Karpas-422 (cell line): ENCODE results near the gene R3HDM2. TPM values are rescaled to one million over a fixed set of nuclear protein-coding genes. Genes with fewer than 3 reads are reported as not detected.

Experiments
- DNase-seq: peaks from one replicate; pipeline ENCODE4 v3.0.0-alpha.2; 2015
- H2AFZ ChIP-seq: fragments of 200-600 bp; sonication (generic); 2 replicates; pipeline ENCODE4 v1.6.1; 2014; ENCODE audit warnings: antibody characterized with exemption, low read length, mixed read lengths
- H3K27ac ChIP-seq: fragments of 200-600 bp; sonication (generic); 2 replicates; pipeline ENCODE4 v1.5.1; 2014; ENCODE audit warnings: mild to moderate bottlenecking, low read length, moderate library complexity
- H3K27me3 ChIP-seq: fragments of 200-600 bp; sonication (generic); 2 replicates; pipeline ENCODE4 v1.6.1; 2014; ENCODE audit warnings: low read length, mixed read lengths
- H3K36me3 ChIP-seq: fragments of 200-600 bp; sonication (generic); 2 replicates; pipeline ENCODE4 v1.6.1; 2014; ENCODE audit warnings: low read length, mixed read lengths; ENCODE audit not compliant: insufficient read depth
- H3K4me1 ChIP-seq: fragments of 200-600 bp; sonication (generic); 2 replicates; pipeline ENCODE4 v1.6.1; 2014; ENCODE audit warnings: mild to moderate bottlenecking, low read length, mixed read lengths
- H3K4me2 ChIP-seq: fragments of 200-600 bp; sonication (generic); 2 replicates; pipeline ENCODE4 v1.6.1; 2014; ENCODE audit warnings: low read length, low read depth, mild to moderate bottlenecking; ENCODE audit not compliant: poor library complexity, severe bottlenecking
- H3K4me3 ChIP-seq: fragments of 200-600 bp; sonication (generic); 2 replicates; pipeline ENCODE4 v1.5.1; 2014; ENCODE audit warnings: mild to moderate bottlenecking, antibody characterized with exemption, low read length, mixed read lengths
- H3K79me2 ChIP-seq: fragments of 200-600 bp; sonication (generic); 2 replicates; pipeline ENCODE4 v1.6.1; 2014; ENCODE audit warnings: mild to moderate bottlenecking, low read length, mixed read lengths
- H3K9ac ChIP-seq: fragments of 200-600 bp; sonication (generic); 2 replicates; pipeline ENCODE4 v1.6.0; 2014; ENCODE audit warnings: low read length
- H3K9me2 ChIP-seq: fragments of 200-600 bp; sonication (generic), shearing (Covaris generic); replicated peaks from 2 replicates; pipeline ENCODE4 v1.6.0; 2014; ENCODE audit warnings: mild to moderate bottlenecking, low read length, moderate library complexity; ENCODE audit not compliant: insufficient read depth
- H3K9me3 ChIP-seq: fragments of 300-700, 200-600 bp; sonication (generic); 2 replicates; pipeline ENCODE4 v1.6.1; 2014; ENCODE audit warnings: low read length, mixed read lengths
- H4K20me1 ChIP-seq: fragments of 200-600 bp; sonication (generic); 2 replicates; pipeline ENCODE4 v1.6.1; 2014; ENCODE audit warnings: mild to moderate bottlenecking, antibody characterized with exemption, low read length, low read depth; ENCODE audit not compliant: insufficient read depth
- total RNA-seq: library from RNA; depleted of rRNA; stranded (reverse); fragments of >200 nt; shearing (Covaris generic); gene quantifications from 2 replicates; pipeline ENCODE4 v1.2.3, GENCODE V29; 2014; ENCODE audit warnings: low replicate concordance

R3HDM2 gene
- total RNA-seq, 1 experiment from 2014 or later = 39.0 TPM

GRCh38 chr12:57210926-57211692 is 219.7 kb downstream of the R3HDM2 start:
- Histone ChIP-seq H3K9me3 (no peaks in the 10 kb centered on the region), H2AFZ (no peak overlapping the region), H3K27ac (no peak overlapping the region), H3K36me3 (no peaks in the 10 kb centered on the region), H3K27me3 (no peaks in the 10 kb centered on the region; the same call in 1 of the 2 replicates), H3K4me1 (peaks cover 41% of the 10 kb centered on the region), H3K4me3 (no peak overlapping the region), H3K79me2 (no peaks in the 10 kb centered on the region), H3K9me2 (no peaks in the 10 kb centered on the region), H3K4me2 (no peak overlapping the region), H3K9ac (no peak overlapping the region), H4K20me1 (peaks cover 5% of the 10 kb centered on the region; the same call in 1 of the 2 replicates)
- DNase-seq = peak; percentile 78

GRCh38 chr12:57210461-57210860 is 220.4 kb downstream of the R3HDM2 start:
- no peaks in the 10 kb centered on the region for H3K9me2 ChIP-seq
- DNase-seq = no peak
- peaks cover 35% of the 10 kb centered on the region for H3K4me1 ChIP-seq
- H3K27ac ChIP-seq = no peak overlapping the region
- H2AFZ ChIP-seq = no peak overlapping the region
- H3K4me2 ChIP-seq = no peak overlapping the region
- H3K27me3 ChIP-seq = no peaks in the 10 kb centered on the region; the same call in 1 of the 2 replicates
- no peak overlapping the region for H3K4me3 ChIP-seq
- no peak overlapping the region for H3K9ac ChIP-seq
- peaks cover 5% of the 10 kb centered on the region; the same call in 1 of the 2 replicates for H4K20me1 ChIP-seq
- H3K79me2 ChIP-seq = no peaks in the 10 kb centered on the region
- no peaks in the 10 kb centered on the region for H3K9me3 ChIP-seq
- H3K36me3 ChIP-seq = no peaks in the 10 kb centered on the region

- no peak for DNase-seq
- H4K20me1 ChIP-seq = peaks cover 5% of the 10 kb centered on the region; the same call in 1 of the 2 replicates
- H3K4me2 ChIP-seq = no peak overlapping the region
- H2AFZ ChIP-seq = no peak overlapping the region
- no peak overlapping the region for H3K9ac ChIP-seq
- no peaks in the 10 kb centered on the region for H3K9me3 ChIP-seq
- no peaks in the 10 kb centered on the region; the same call in 1 of the 2 replicates for H3K27me3 ChIP-seq
- no peak overlapping the region for H3K27ac ChIP-seq
- no peaks in the 10 kb centered on the region for H3K79me2 ChIP-seq
- H3K36me3 ChIP-seq = no peaks in the 10 kb centered on the region
- H3K4me1 ChIP-seq = peaks cover 32% of the 10 kb centered on the region
- H3K9me2 ChIP-seq = no peaks in the 10 kb centered on the region
- H3K4me3 ChIP-seq = no peak overlapping the region
Measured at GRCh38 chr12:57209916-57210315, 220.9 kb downstream of the R3HDM2 start.

GRCh38 chr12:57208631-57209282 is 222.1 kb downstream of the R3HDM2 start:
- Histone ChIP-seq H3K9me2 (no peaks in the 10 kb centered on the region), H3K4me2 (no peak overlapping the region), H3K79me2 (no peaks in the 10 kb centered on the region), H2AFZ (no peak overlapping the region), H3K9ac (no peak overlapping the region), H3K9me3 (no peaks in the 10 kb centered on the region), H3K27me3 (no peaks in the 10 kb centered on the region), H3K36me3 (no peaks in the 10 kb centered on the region), H3K27ac (no peak overlapping the region), H3K4me3 (no peak overlapping the region), H4K20me1 (no peaks in the 10 kb centered on the region), H3K4me1 (peaks cover 21% of the 10 kb centered on the region)
- no peak for DNase-seq

- H3K27ac ChIP-seq = no peak overlapping the region
- no peak overlapping the region for H3K4me2 ChIP-seq
- H3K4me1 ChIP-seq = peaks cover 15% of the 10 kb centered on the region
- no peak overlapping the region for H3K4me3 ChIP-seq
- DNase-seq = no peak
- no peak overlapping the region for H3K9ac ChIP-seq
- no peaks in the 10 kb centered on the region for H3K36me3 ChIP-seq
- no peaks in the 10 kb centered on the region for H4K20me1 ChIP-seq
- H3K9me3 ChIP-seq = no peaks in the 10 kb centered on the region
- H2AFZ ChIP-seq = no peak overlapping the region
- H3K9me2 ChIP-seq = no peaks in the 10 kb centered on the region
- H3K79me2 ChIP-seq = no peaks in the 10 kb centered on the region
- H3K27me3 ChIP-seq = no peaks in the 10 kb centered on the region
Measured at GRCh38 chr12:57207731-57208630, 222.9 kb downstream of the R3HDM2 start.

GRCh38 chr12:57205931-57206330 is 224.9 kb downstream of the R3HDM2 start:
- Histone ChIP-seq H3K36me3 (no peaks in the 10 kb centered on the region), H3K27me3 (no peaks in the 10 kb centered on the region), H3K4me1 (peaks cover 4% of the 10 kb centered on the region), H4K20me1 (no peaks in the 10 kb centered on the region), H2AFZ (no peak overlapping the region), H3K79me2 (no peaks in the 10 kb centered on the region), H3K9me3 (no peaks in the 10 kb centered on the region), H3K4me3 (no peak overlapping the region), H3K27ac (no peak overlapping the region), H3K4me2 (no peak overlapping the region), H3K9ac (no peak overlapping the region), H3K9me2 (no peaks in the 10 kb centered on the region)
- no peak for DNase-seq

- H3K4me1 ChIP-seq = no peaks in the 10 kb centered on the region
- no peak overlapping the region for H2AFZ ChIP-seq
- H3K9me3 ChIP-seq = no peaks in the 10 kb centered on the region
- no peak for DNase-seq
- no peak overlapping the region for H3K9ac ChIP-seq
- no peaks in the 10 kb centered on the region for H3K9me2 ChIP-seq
- H4K20me1 ChIP-seq = no peaks in the 10 kb centered on the region
- no peaks in the 10 kb centered on the region for H3K27me3 ChIP-seq
- no peak overlapping the region for H3K4me2 ChIP-seq
- H3K79me2 ChIP-seq = no peaks in the 10 kb centered on the region
- no peak overlapping the region for H3K27ac ChIP-seq
- no peak overlapping the region for H3K4me3 ChIP-seq
- H3K36me3 ChIP-seq = no peaks in the 10 kb centered on the region
Measured at GRCh38 chr12:57205186-57205585, 225.7 kb downstream of the R3HDM2 start.

- Histone ChIP-seq H3K9ac (no peak overlapping the region), H3K36me3 (no peaks in the 10 kb centered on the region), H4K20me1 (no peaks in the 10 kb centered on the region), H3K79me2 (no peaks in the 10 kb centered on the region), H3K4me1 (no peaks in the 10 kb centered on the region), H3K4me2 (no peak overlapping the region), H3K9me2 (no peaks in the 10 kb centered on the region), H3K27me3 (no peaks in the 10 kb centered on the region), H2AFZ (no peak overlapping the region), H3K9me3 (no peaks in the 10 kb centered on the region), H3K27ac (no peak overlapping the region), H3K4me3 (no peak overlapping the region)
- DNase-seq = no peak
Measured at GRCh38 chr12:57204454-57204853, 226.4 kb downstream of the R3HDM2 start.
